Measurements from ENCODE around the gene CDHR5.

Gene CDHR5

GRCh38 chr11:612201-612960, 12.4 kb downstream of the CDHR5 start:
- Histone ChIP-seq H3K4me1 (ENCODE audit: control insufficient read depth, low read depth, low read length) (no peaks in the 10 kb centered on the region), H3K4me3 (ENCODE audit: low read length) (no peak overlapping the region), H3K9ac (ENCODE audit: low read length) (no peak overlapping the region), H3K36me3 (ENCODE audit: control insufficient read depth, low read depth, low read length) (peaks cover 38% of the 10 kb centered on the region), H3K9me3 (ENCODE audit: control insufficient read depth, low read depth, low read length) (no peaks in the 10 kb centered on the region), H3K27ac (ENCODE audit: low read length) (no peak overlapping the region), H3K27me3 (ENCODE audit: control insufficient read depth, insufficient read depth, low read length) (no peaks in the 10 kb centered on the region)

GRCh38 chr11:611001-611996, 13.5 kb downstream of the CDHR5 start:
- no peak overlapping the region for H3K27ac ChIP-seq (ENCODE audit: low read length)
- no peaks in the 10 kb centered on the region for H3K27me3 ChIP-seq (ENCODE audit: control insufficient read depth, insufficient read depth, low read length)
- H3K4me1 ChIP-seq (ENCODE audit: control insufficient read depth, low read depth, low read length) = no peaks in the 10 kb centered on the region
- no peaks in the 10 kb centered on the region for H3K9me3 ChIP-seq (ENCODE audit: control insufficient read depth, low read depth, low read length)
- H3K4me3 ChIP-seq (ENCODE audit: low read length) = no peak overlapping the region
- no peak overlapping the region for H3K9ac ChIP-seq (ENCODE audit: low read length)
- peaks cover 49% of the 10 kb centered on the region for H3K36me3 ChIP-seq (ENCODE audit: control insufficient read depth, low read depth, low read length)

- Histone ChIP-seq H3K9ac (ENCODE audit: low read length) (no peak overlapping the region), H3K27ac (ENCODE audit: low read length) (no peak overlapping the region), H3K9me3 (ENCODE audit: control insufficient read depth, low read depth, low read length) (no peaks in the 10 kb centered on the region), H3K4me1 (ENCODE audit: control insufficient read depth, low read depth, low read length) (no peaks in the 10 kb centered on the region), H3K36me3 (ENCODE audit: control insufficient read depth, low read depth, low read length) (peaks cover 59% of the 10 kb centered on the region), H3K4me3 (ENCODE audit: low read length) (no peak overlapping the region), H3K27me3 (ENCODE audit: control insufficient read depth, insufficient read depth, low read length) (no peaks in the 10 kb centered on the region)
Observed at GRCh38 chr11:610146-610801, 14.5 kb downstream of the CDHR5 start.

- Histone ChIP-seq H3K27me3 (ENCODE audit: control insufficient read depth, insufficient read depth, low read length) (no peaks in the 10 kb centered on the region), H3K9me3 (ENCODE audit: control insufficient read depth, low read depth, low read length) (no peaks in the 10 kb centered on the region), H3K27ac (ENCODE audit: low read length) (no peak overlapping the region), H3K4me3 (ENCODE audit: low read length) (no peak overlapping the region), H3K36me3 (ENCODE audit: control insufficient read depth, low read depth, low read length) (peaks cover 68% of the 10 kb centered on the region), H3K9ac (ENCODE audit: low read length) (no peak overlapping the region), H3K4me1 (ENCODE audit: control insufficient read depth, low read depth, low read length) (no peaks in the 10 kb centered on the region)
Observed at GRCh38 chr11:609341-609811, 15.4 kb downstream of the CDHR5 start.

GRCh38 chr11:608791-609251, 15.9 kb downstream of the CDHR5 start:
- Histone ChIP-seq H3K4me1 (ENCODE audit: control insufficient read depth, low read depth, low read length) (no peaks in the 10 kb centered on the region), H3K27ac (ENCODE audit: low read length) (no peak overlapping the region), H3K27me3 (ENCODE audit: control insufficient read depth, insufficient read depth, low read length) (no peaks in the 10 kb centered on the region), H3K9me3 (ENCODE audit: control insufficient read depth, low read depth, low read length) (no peaks in the 10 kb centered on the region), H3K36me3 (ENCODE audit: control insufficient read depth, low read depth, low read length) (peaks cover 74% of the 10 kb centered on the region), H3K9ac (ENCODE audit: low read length) (no peak overlapping the region), H3K4me3 (ENCODE audit: low read length) (no peak overlapping the region)

GRCh38 chr11:607971-608659, 16.6 kb downstream of the CDHR5 start:
- H3K27ac ChIP-seq (ENCODE audit: low read length) = no peak overlapping the region
- no peaks in the 10 kb centered on the region for H3K4me1 ChIP-seq (ENCODE audit: control insufficient read depth, low read depth, low read length)
- H3K36me3 ChIP-seq (ENCODE audit: control insufficient read depth, low read depth, low read length) = peaks cover 79% of the 10 kb centered on the region
- H3K27me3 ChIP-seq (ENCODE audit: control insufficient read depth, insufficient read depth, low read length) = no peaks in the 10 kb centered on the region
- H3K9ac ChIP-seq (ENCODE audit: low read length) = no peak overlapping the region
- no peak overlapping the region for H3K4me3 ChIP-seq (ENCODE audit: low read length)
- H3K9me3 ChIP-seq (ENCODE audit: control insufficient read depth, low read depth, low read length) = no peaks in the 10 kb centered on the region

GRCh38 chr11:607020-607780, 17.6 kb downstream of the CDHR5 start:
- H3K27ac ChIP-seq (ENCODE audit: low read length) = no peak overlapping the region
- peaks cover 80% of the 10 kb centered on the region for H3K36me3 ChIP-seq (ENCODE audit: control insufficient read depth, low read depth, low read length)

GRCh38 chr11:606245-606644, 18.5 kb downstream of the CDHR5 start:
- Histone ChIP-seq H3K4me1 (ENCODE audit: control insufficient read depth, low read depth, low read length) (no peaks in the 10 kb centered on the region), H3K4me3 (ENCODE audit: low read length) (no peak overlapping the region), H3K36me3 (ENCODE audit: control insufficient read depth, low read depth, low read length) (peaks cover 87% of the 10 kb centered on the region), H3K9me3 (ENCODE audit: control insufficient read depth, low read depth, low read length) (no peaks in the 10 kb centered on the region), H3K27me3 (ENCODE audit: control insufficient read depth, insufficient read depth, low read length) (no peaks in the 10 kb centered on the region), H3K9ac (ENCODE audit: low read length) (no peak overlapping the region), H3K27ac (ENCODE audit: low read length) (no peak overlapping the region)

More at GRCh38 chr11:607020-607780, 17.6 kb downstream of the CDHR5 start:
- Histone ChIP-seq H3K27me3 (ENCODE audit: control insufficient read depth, insufficient read depth, low read length) (no peaks in the 10 kb centered on the region), H3K4me3 (ENCODE audit: low read length) (no peak overlapping the region), H3K9me3 (ENCODE audit: control insufficient read depth, low read depth, low read length) (no peaks in the 10 kb centered on the region), H3K9ac (ENCODE audit: low read length) (no peak overlapping the region), H3K4me1 (ENCODE audit: control insufficient read depth, low read depth, low read length) (no peaks in the 10 kb centered on the region)

- Histone ChIP-seq H3K9ac (ENCODE audit: low read length) (no peak overlapping the region), H3K36me3 (ENCODE audit: control insufficient read depth, low read depth, low read length) (peaks cover 85% of the 10 kb centered on the region), H3K27ac (ENCODE audit: low read length) (no peak overlapping the region), H3K4me3 (ENCODE audit: low read length) (no peak overlapping the region), H3K9me3 (ENCODE audit: control insufficient read depth, low read depth, low read length) (no peaks in the 10 kb centered on the region), H3K27me3 (ENCODE audit: control insufficient read depth, insufficient read depth, low read length) (no peaks in the 10 kb centered on the region), H3K4me1 (ENCODE audit: control insufficient read depth, low read depth, low read length) (no peaks in the 10 kb centered on the region)
Observed at GRCh38 chr11:605286-606129, 19.2 kb downstream of the CDHR5 start.

- Histone ChIP-seq H3K27ac (ENCODE audit: low read length) (no peak overlapping the region), H3K4me3 (ENCODE audit: low read length) (no peak overlapping the region), H3K9ac (ENCODE audit: low read length) (no peak overlapping the region), H3K36me3 (ENCODE audit: control insufficient read depth, low read depth, low read length) (peaks cover 83% of the 10 kb centered on the region), H3K27me3 (ENCODE audit: control insufficient read depth, insufficient read depth, low read length) (no peaks in the 10 kb centered on the region), H3K9me3 (ENCODE audit: control insufficient read depth, low read depth, low read length) (no peaks in the 10 kb centered on the region), H3K4me1 (ENCODE audit: control insufficient read depth, low read depth, low read length) (no peaks in the 10 kb centered on the region)
Observed at GRCh38 chr11:603154-603553, 21.6 kb downstream of the CDHR5 start.

Measured in iPS-18a (cell line).